HepG2 (cell line): Measurements from ENCODE around the gene SLC39A3.

Source experiments
- AKNA ChIP-seq: sonication (generic); formaldehyde crosslinking; IDR thresholded peaks from 2 replicates; pipeline ENCODE4 v1.4.0; 2020; ENCODE audit warnings: missing genetic modification reagents, borderline replicate concordance
- BRCA1 ChIP-seq: sonication (generic); formaldehyde crosslinking; IDR thresholded peaks from 2 replicates; pipeline ENCODE4 v1.4.0; 2020; ENCODE audit warnings: missing genetic modification reagents
- CTCF ChIP-seq: sonication (generic); formaldehyde crosslinking; IDR thresholded peaks from 2 replicates; pipeline ENCODE4 v1.5.0; 2020; ENCODE audit warnings: mild to moderate bottlenecking, missing genetic modification reagents, moderate library complexity
- JARID2 ChIP-seq: sonication (generic); formaldehyde crosslinking; IDR thresholded peaks from 2 replicates; pipeline ENCODE4 v1.8.1; 2023; ENCODE audit warnings: missing genetic modification reagents, inconsistent platforms; ENCODE audit not compliant: insufficient replicate concordance
- KDM1A ChIP-seq: IDR thresholded peaks from 2 replicates; pipeline ENCODE4 v1.6.1; 2016; ENCODE audit warnings: missing compliant biosample characterization
- PHF8 ChIP-seq: sonication (generic); formaldehyde crosslinking; IDR thresholded peaks from 2 replicates; pipeline ENCODE4 v1.5.0; 2020; ENCODE audit warnings: missing genetic modification reagents
- PRDM15 ChIP-seq: sonication (generic); formaldehyde crosslinking; IDR thresholded peaks from 2 replicates; pipeline ENCODE4 v1.4.0; 2020; ENCODE audit warnings: missing genetic modification reagents
- SKIL ChIP-seq: sonication (generic); formaldehyde crosslinking; IDR thresholded peaks from 2 replicates; pipeline ENCODE4 v1.8.0; 2022; ENCODE audit warnings: missing genetic modification reagents, mild to moderate bottlenecking, moderate library complexity, borderline replicate concordance
- YY1 ChIP-seq: IDR thresholded peaks from 2 replicates; pipeline ENCODE4 v1.6.1; 2011; ENCODE audit warnings: low read length, low read depth, moderate library complexity, mild to moderate bottlenecking; ENCODE audit not compliant: insufficient read depth, insufficient replicate concordance
- ZNF10 ChIP-seq: sonication (generic); formaldehyde crosslinking; IDR thresholded peaks from 2 replicates; pipeline ENCODE4 v1.4.0; 2020; ENCODE audit warnings: mild to moderate bottlenecking, low read depth, missing genetic modification reagents, borderline replicate concordance
- ZNF124 ChIP-seq: sonication (generic); formaldehyde crosslinking; IDR thresholded peaks from 2 replicates; pipeline ENCODE4 v1.4.0; 2020; ENCODE audit warnings: missing genetic modification reagents

GRCh38 chr19:2734589-2735288 is 5.1 kb downstream of the SLC39A3 start:
- no peak for TF ChIP-seq CTCF (CRISPR knock-in tag)
- no peak for TF ChIP-seq PHF8 (CRISPR knock-in tag)
- TF ChIP-seq YY1, result no peak
- TF ChIP-seq JARID2 (CRISPR knock-in tag), result no peak
- TF ChIP-seq AKNA (CRISPR knock-in tag), result no peak
- TF ChIP-seq SKIL (CRISPR knock-in tag), result no peak
- TF ChIP-seq KDM1A (CRISPR knock-in tag), result no peak
- no peak for TF ChIP-seq BRCA1 (CRISPR knock-in tag)
- no peak for TF ChIP-seq ZNF10 (CRISPR knock-in tag)
- no peak for TF ChIP-seq ZNF124
- no peak for TF ChIP-seq PRDM15 (CRISPR knock-in tag)
